Epithelial cell of proximal tubule (primary cell): Measurements from ENCODE around the gene SUPT3H. TPM values are rescaled to one million over a fixed set of nuclear protein-coding genes. Genes with fewer than 3 reads are reported as not detected.

ENCODE experiments used
- DNase-seq: peaks from one replicate; pipeline ENCODE4 v3.0.0-alpha.2; 2011; ENCODE audit warnings: low read depth
- H3K4me3 ChIP-seq: 2 replicates; pipeline ENCODE4 v1.5.1; 2011; ENCODE audit warnings: low read depth, mild to moderate bottlenecking, low read length
- CTCF ChIP-seq: conservative IDR thresholded peaks from 2 replicates; pipeline ENCODE4 v1.5.1; 2012; ENCODE audit warnings: low read depth, mild to moderate bottlenecking, low read length
- total RNA-seq: library from RNA; depleted of rRNA; stranded (reverse); fragments of >200 nt; gene quantifications from 2 replicates; pipeline ENCODE4 v1.2.3, GENCODE V29; 2015

Gene SUPT3H
- total RNA-seq, 1 donor from 2014 or later: 11.5 TPM

GRCh38 chr6:44837255-44837654 lies 540.5 kb downstream of the SUPT3H start:
- DNase-seq: no peak
- no peak for TF ChIP-seq CTCF
- H3K4me3 ChIP-seq: no peak overlapping the region

- no peak overlapping the region for H3K4me3 ChIP-seq
- no peak for DNase-seq
- no peak for TF ChIP-seq CTCF
These were observed 544.5 kb downstream of the SUPT3H start for GRCh38 chr6:44833248-44833647.

GRCh38 chr6:44831002-44831610 lies 546.6 kb downstream of the SUPT3H start:
- no peak for DNase-seq

GRCh38 chr6:44829836-44830235 lies 547.9 kb downstream of the SUPT3H start:
- no peak for TF ChIP-seq CTCF
- H3K4me3 ChIP-seq: no peak overlapping the region
- no peak for DNase-seq

More at GRCh38 chr6:44831002-44831610, 546.6 kb downstream of the SUPT3H start:
- H3K4me3 ChIP-seq: no peak overlapping the region
- TF ChIP-seq CTCF: no peak

GRCh38 chr6:44828780-44829179 lies 549.0 kb downstream of the SUPT3H start:
- no peak for TF ChIP-seq CTCF
- no peak overlapping the region for H3K4me3 ChIP-seq
- DNase-seq: no peak

GRCh38 chr6:44826025-44826676 lies 551.6 kb downstream of the SUPT3H start:
- H3K4me3 ChIP-seq: no peak overlapping the region
- no peak for TF ChIP-seq CTCF
- no peak for DNase-seq

- DNase-seq: no peak
- H3K4me3 ChIP-seq: no peak overlapping the region
- TF ChIP-seq CTCF: no peak
These were observed 552.5 kb downstream of the SUPT3H start for GRCh38 chr6:44825273-44825672.
